Type B pancreatic cell (in vitro differentiated cells): ENCODE data around the gene MPP4. TPM values are rescaled to one million over a fixed set of nuclear protein-coding genes. Genes with fewer than 3 reads are reported as not detected.
"Not testable (repeated sequence)": the region's sequence is repeated elsewhere in the genome, so short reads cannot be mapped to it uniquely, and the experiment has no call there.

Experiments
- DNase-seq: peaks from one replicate; pipeline ENCODE4 v3.0.0; 2021; ENCODE audit warnings: mixed read lengths; ENCODE audit not compliant: unreplicated experiment; ENCODE audit errors: extremely low spot score
- H3K27ac Mint-ChIP-seq: 2 replicates; pipeline ENCODE4 v1.8.0; 2021; ENCODE audit warnings: mild to moderate bottlenecking, mixed read lengths
- H3K27me3 Mint-ChIP-seq: 2 replicates; pipeline ENCODE4 v1.8.0; 2021; ENCODE audit warnings: mixed read lengths
- H3K36me3 Mint-ChIP-seq: 2 replicates; pipeline ENCODE4 v1.8.0; 2021; ENCODE audit warnings: mixed read lengths
- H3K4me1 Mint-ChIP-seq: one replicate; pipeline ENCODE4 v1.8.0; 2021; ENCODE audit warnings: mixed read lengths; ENCODE audit not compliant: unreplicated experiment
- H3K4me3 Mint-ChIP-seq: 2 replicates; pipeline ENCODE4 v1.8.0; 2021; ENCODE audit warnings: mild to moderate bottlenecking, mixed read lengths
- H3K9me3 Mint-ChIP-seq: 2 replicates; pipeline ENCODE4 v1.8.0; 2021; ENCODE audit warnings: mixed read lengths
- total RNA-seq: library from RNA; stranded (reverse); gene quantifications from 2 replicates; pipeline ENCODE4 v1.2.1, GENCODE V29; 2021; ENCODE audit warnings: low replicate concordance
- TF ChIP-seq, protein P1 (sequence below): fragments of 200-600 bp; sonication (generic); conservative IDR thresholded peaks from 2 replicates; pipeline ENCODE4 v1.5.0; 2021; ENCODE audit warnings: antibody characterized with exemption, mild to moderate bottlenecking

MPP4 gene
- total RNA-seq, 1 donor from 2014 or later = 0.46 TPM

DNA sequence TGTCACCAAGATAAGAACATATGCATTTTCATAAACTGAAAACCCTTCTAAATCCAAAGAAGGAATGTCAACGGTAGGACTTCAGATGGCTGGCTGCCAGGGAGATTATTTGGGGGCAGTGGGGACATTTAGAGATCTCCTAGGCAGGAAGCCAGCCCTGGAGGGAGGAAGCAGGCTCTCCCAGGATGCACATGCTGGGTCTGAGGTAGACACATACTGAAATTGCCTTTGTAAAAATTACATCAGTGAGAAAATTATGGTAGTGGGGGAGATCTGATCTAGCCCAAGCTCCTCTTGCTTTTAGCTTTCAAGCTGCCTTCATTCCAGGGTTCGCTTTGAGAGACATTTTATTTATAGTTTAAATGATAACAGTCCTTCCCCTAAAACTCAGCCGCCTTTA lies 24.1 kb downstream of the MPP4 start:
- Mint-ChIP-seq H3K4me3 (no peak overlapping the region), H3K27me3 (peaks cover 7% of the 10 kb centered on the region), H3K27ac (no peak overlapping the region), H3K36me3 (no peaks in the 10 kb centered on the region), H3K4me1 (no peaks in the 10 kb centered on the region), H3K9me3 (no peaks in the 10 kb centered on the region)
- no peak for DNase-seq
- TF ChIP-seq, protein P1, sequence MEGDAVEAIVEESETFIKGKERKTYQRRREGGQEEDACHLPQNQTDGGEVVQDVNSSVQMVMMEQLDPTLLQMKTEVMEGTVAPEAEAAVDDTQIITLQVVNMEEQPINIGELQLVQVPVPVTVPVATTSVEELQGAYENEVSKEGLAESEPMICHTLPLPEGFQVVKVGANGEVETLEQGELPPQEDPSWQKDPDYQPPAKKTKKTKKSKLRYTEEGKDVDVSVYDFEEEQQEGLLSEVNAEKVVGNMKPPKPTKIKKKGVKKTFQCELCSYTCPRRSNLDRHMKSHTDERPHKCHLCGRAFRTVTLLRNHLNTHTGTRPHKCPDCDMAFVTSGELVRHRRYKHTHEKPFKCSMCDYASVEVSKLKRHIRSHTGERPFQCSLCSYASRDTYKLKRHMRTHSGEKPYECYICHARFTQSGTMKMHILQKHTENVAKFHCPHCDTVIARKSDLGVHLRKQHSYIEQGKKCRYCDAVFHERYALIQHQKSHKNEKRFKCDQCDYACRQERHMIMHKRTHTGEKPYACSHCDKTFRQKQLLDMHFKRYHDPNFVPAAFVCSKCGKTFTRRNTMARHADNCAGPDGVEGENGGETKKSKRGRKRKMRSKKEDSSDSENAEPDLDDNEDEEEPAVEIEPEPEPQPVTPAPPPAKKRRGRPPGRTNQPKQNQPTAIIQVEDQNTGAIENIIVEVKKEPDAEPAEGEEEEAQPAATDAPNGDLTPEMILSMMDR = no peak

DNA sequence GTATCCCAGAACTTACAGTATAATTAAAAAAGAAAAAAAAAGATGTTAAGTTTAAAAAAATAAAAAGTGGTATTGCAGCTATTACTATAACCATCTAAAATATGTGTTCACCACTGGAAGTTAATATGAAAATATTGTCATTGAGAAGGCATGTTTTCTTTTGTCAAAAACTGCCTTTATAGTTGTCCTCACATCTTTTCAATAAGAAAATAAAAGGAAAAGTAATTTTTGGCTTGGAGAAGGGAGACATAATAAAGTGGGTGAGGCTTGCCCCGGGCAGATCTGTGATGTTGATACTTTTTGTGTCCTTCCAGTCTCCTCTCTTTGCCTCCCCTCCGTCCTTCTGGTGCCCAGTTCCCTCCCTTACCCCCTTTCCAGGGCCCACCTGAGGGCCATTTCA lies 24.9 kb downstream of the MPP4 start:
- Mint-ChIP-seq H3K27me3 (peaks cover 7% of the 10 kb centered on the region), H3K4me3 (no peak overlapping the region), H3K9me3 (no peaks in the 10 kb centered on the region), H3K36me3 (no peaks in the 10 kb centered on the region), H3K4me1 (no peaks in the 10 kb centered on the region), H3K27ac (no peak overlapping the region)
- no peak for DNase-seq
- TF ChIP-seq, protein P1 = no peak

DNA sequence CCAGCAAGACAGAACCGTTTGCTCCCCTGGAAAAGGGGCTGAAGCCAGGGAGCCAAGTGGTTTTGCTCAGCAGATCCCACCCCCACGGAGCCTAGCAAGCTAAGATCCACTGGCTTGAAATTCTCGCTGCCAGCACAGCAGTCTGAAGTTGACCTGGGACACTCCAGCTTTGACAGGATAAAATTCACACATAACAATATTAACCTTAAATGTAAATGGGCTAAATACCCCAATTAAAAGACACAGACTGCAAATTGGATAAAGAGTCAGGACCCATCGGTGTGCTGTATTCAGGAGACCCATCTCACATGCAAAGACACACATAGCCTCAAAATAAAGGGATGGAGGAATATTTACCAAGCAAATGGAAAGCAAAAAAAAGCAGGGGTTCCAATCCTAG lies 27.2 kb downstream of the MPP4 start:
- not testable (repeated sequence) for H3K9me3 Mint-ChIP-seq, H3K27ac Mint-ChIP-seq, H3K36me3 Mint-ChIP-seq, H3K27me3 Mint-ChIP-seq, H3K4me3 Mint-ChIP-seq, DNase-seq, H3K4me1 Mint-ChIP-seq

DNA sequence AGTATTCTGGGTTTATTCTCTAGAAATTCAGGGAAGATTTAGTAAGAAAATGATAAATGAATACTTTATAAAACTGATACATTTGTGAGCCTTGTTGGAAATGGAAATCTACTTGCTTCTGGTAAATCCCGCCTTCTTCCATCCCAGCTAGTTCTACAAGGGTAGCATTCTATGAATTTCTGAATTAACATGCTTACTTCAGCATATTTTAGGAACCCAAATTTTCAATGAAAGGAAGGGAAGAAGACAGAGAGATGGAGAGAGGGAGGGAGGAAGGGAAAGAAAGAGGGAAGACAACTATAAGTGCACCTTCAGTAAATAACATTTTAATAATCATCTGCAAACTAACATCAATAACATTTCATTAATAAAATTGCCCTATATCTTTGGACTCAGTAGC lies 28.6 kb downstream of the MPP4 start:
- TF ChIP-seq, protein P1 = no peak
- DNase-seq = no peak

DNA sequence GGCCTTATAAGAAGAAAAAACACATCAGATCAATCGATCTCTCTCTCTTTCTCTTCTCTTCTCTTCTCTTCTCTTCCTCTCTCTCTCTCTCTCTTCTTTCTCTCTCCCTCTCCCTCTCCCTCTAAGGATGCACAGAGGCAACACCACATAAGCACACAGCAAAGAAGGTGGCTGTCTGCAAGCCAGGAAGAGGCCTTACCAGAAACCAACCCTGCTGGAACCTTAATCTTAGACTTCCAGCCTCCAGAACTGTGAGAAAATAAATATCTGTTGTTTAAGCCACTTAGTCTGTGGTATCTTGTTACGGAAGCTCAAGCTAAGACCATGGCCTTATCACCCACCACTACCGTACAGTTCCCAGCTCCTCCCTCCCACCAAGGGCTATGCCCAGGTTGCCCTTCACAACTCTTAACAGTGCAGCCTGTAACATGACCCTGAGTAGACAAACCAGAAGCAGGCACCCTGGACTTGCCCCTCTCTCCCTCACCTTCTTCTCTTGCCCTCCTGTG lies 30.0 kb downstream of the MPP4 start:
- no peak for DNase-seq
- Mint-ChIP-seq H3K9me3 (no peaks in the 10 kb centered on the region), H3K4me1 (no peaks in the 10 kb centered on the region), H3K36me3 (no peaks in the 10 kb centered on the region), H3K4me3 (no peak overlapping the region), H3K27me3 (peaks cover 7% of the 10 kb centered on the region), H3K27ac (no peak overlapping the region)
- TF ChIP-seq, protein P1 = no peak

More for the DNA sequence above, 28.6 kb downstream of the MPP4 start:
- Mint-ChIP-seq H3K9me3 (no peaks in the 10 kb centered on the region), H3K4me3 (no peak overlapping the region), H3K27ac (no peak overlapping the region), H3K36me3 (no peaks in the 10 kb centered on the region), H3K27me3 (peaks cover 7% of the 10 kb centered on the region), H3K4me1 (no peaks in the 10 kb centered on the region)

DNA sequence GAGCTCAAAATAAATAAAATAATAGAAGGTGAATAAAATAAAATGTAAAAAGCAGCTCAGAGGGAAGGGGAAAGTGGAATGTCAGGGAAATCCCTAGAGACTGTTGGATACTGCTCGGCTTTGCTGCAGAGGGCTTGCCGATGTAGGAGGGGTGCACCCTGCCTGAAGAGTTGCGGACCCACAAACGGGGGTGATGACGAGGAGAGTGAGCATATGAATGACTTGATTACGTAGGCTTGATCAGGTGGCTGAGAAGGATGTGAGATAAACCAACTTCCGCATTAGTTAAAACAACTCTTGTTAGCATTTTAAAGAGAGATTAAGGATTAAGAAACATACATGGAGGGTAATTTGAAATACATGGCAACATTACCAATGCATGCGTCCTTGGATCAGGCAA lies 34.1 kb downstream of the MPP4 start:
- TF ChIP-seq, protein P1 = no peak
- no peak overlapping the region for H3K4me3 Mint-ChIP-seq
- DNase-seq = no peak
- no peaks in the 10 kb centered on the region for H3K9me3 Mint-ChIP-seq
- no peaks in the 10 kb centered on the region for H3K36me3 Mint-ChIP-seq
- H3K4me1 Mint-ChIP-seq = no peaks in the 10 kb centered on the region
- no peaks in the 10 kb centered on the region for H3K27me3 Mint-ChIP-seq
- no peak overlapping the region for H3K27ac Mint-ChIP-seq
